HG02798 (cell line): ENCODE results near the gene PBLD.

Experiments used
- ATAC-seq: cut with Tn5 transposase; IDR thresholded peaks from one replicate; pipeline ENCODE4 v1.9.1; 2021; ENCODE audit warnings: mild to moderate bottlenecking; ENCODE audit not compliant: unreplicated experiment, poor library complexity

PBLD gene

DNA sequence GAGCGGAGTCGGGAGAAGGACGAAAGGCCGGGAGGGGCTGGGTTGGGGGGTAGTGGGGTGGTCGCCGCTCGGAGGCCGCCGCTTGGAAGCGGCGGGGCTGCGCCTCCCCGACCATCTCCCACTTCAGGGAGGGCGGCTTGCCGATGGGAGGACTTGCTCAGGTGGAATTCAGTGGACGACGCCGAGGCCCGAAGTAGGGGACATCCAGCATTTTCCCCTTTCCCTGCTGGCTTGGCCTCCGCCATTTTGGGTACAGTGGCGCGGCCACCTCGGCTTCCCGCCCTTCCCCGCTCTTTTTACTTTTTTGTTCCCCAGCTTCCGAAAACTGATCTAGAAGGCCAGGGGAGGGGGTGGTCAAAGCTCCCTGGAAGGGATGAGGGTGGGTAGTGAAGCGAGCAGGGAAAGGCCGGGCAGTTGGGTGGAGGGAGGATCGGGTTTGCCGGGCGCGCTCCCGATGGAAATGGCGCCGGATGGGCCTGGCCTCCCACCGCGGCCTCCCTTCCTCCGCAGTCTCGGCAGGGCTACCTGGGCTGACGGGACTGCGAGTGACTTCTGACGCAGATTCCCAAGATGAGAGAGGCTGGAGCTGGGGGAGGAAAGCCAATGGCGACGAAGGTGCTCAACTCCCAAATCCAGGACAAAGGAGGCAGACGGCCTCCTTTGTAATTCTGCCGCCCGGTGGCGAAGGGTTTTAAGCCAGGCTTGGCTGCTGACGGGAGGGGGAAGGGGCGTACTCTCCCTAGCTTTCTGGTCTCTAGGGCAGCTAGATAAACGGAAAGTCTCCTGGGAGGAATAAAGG lies at the start of gene PBLD:
TSS of gene PBLD (minus strand) at position 670 of the 799 bp plus-strand sequence. CDS start 26,084 bp downstream, outside the sequence.
- ATAC-seq: peak; percentile 22

GRCh38 chr10:68371604-68372003 lies 38.9 kb upstream of the PBLD start:
- ATAC-seq: no peak

- ATAC-seq: no peak
These were observed 34.4 kb upstream of the PBLD start for GRCh38 chr10:68367121-68367520.

GRCh38 chr10:68366600-68366999 lies 33.9 kb upstream of the PBLD start:
- no peak for ATAC-seq

DNA sequence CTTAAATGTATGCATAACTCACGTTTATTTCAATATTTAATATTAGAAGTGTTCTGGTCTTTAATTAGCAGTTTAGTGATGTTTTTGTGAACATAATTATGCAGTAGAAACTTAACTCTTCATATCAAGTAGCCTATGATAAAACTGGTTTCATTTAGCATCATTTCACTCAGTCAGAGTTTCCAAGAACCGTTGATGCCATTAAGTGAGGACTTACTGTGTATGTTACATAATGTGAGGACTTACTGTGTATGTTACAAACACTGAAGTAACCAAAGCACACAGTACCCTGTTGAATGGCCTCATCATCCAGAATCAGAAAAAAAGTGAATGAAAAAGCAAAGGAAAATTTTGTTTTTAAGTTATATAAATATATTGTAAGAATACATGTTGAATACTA lies 32.9 kb upstream of the PBLD start:
- ATAC-seq: no peak

- no peak for ATAC-seq
These were observed 31.6 kb upstream of the PBLD start for GRCh38 chr10:68364101-68364886.

DNA sequence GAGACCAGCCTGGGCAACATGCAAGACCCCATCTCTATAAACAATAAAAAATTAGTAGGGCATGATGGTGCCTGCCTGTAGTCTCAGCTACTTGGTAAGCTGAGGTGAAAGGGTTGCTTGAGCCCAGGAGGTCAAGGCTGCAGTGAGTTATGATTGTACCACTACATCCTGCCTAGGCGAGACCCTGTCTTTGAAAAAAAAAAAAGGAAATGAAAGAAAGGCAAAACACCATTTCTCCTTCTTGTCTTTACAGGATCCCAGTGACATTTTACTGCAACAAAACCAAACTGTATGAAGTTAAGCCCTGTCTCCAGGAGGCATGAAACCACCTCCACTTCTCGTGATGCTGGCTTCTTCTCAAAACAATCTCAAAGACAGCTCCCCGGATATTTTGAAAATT lies 29.9 kb upstream of the PBLD start:
- ATAC-seq: no peak

DNA sequence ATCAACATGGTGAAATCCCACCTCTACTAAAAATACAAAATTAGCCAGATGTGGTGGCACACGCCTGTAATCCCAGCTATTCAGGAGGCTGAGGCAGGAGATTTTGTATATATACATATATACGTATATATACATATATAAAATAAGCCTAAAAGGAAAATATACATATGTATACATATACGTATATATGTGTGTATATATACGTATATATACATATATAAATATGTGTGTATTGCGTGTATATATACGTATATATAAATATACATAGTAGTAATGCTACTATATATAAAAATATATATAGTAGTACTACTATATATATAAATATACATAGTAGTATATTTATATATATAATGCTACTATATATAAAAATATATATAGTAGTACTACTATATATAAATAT lies 26.5 kb upstream of the PBLD start:
- no peak for ATAC-seq

DNA sequence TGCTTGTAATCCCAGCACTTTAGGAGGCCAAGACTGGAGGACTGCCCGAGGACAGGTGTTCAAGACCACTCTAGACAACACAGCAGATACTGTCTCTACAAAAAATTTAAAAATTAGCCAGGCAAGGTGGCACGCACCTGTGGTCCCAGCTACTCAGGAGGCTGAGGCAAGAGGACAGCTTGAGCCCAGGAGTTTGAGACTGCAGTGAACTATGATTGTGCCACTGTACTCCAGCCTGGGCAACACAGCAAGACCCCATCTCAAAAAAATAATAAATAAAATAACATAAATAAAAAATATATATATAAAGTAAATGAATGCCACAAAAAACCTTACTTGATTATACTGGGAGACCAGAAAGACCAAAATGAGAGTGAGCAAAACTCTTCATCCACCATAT lies 20.8 kb upstream of the PBLD start:
- no peak for ATAC-seq

DNA sequence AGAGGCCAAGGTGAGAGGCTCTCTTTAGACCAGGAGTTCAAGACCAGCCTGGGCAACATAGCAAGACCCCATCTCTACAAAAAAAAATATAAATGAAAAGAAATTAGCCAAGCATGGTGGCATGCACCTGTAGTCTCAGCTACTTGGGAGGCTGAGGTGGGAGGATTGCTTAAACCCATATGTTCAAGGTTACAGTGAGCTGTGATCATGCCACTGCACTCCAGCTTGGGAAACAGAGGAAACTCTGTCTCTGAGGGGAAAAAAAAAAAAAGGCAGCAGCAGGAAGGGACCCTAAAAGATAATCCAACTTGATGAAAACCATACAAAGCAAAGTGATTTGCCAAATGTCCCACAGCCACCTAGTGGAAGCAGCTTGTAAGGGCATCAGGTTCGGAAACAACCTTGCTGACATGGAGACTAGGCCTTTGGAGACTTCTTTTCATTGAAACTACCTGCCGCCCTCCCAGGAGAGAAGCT lies 15.6 kb upstream of the PBLD start:
- ATAC-seq: no peak

DNA sequence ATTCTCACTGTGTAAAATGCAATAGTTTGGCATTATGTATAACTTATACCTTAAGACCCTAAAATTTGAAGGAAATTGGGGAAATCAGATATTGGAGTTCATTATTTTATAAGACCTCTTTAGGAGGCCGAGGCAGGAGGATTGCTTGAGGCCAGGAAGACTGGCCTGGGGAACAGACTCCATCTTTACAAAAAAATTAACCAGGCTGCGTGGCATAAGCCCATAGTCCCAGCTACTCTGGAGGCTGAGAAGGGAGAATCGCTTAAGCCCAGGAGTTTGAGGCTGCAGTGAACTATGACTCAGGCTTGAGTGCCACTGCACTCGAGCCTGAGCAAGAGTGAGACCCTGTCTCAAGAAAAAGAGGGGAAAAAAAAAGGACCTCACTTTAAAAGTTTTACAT lies 14.0 kb upstream of the PBLD start:
- ATAC-seq: no peak

- no peak for ATAC-seq
These were observed 12.9 kb upstream of the PBLD start for GRCh38 chr10:68345621-68346020.

DNA sequence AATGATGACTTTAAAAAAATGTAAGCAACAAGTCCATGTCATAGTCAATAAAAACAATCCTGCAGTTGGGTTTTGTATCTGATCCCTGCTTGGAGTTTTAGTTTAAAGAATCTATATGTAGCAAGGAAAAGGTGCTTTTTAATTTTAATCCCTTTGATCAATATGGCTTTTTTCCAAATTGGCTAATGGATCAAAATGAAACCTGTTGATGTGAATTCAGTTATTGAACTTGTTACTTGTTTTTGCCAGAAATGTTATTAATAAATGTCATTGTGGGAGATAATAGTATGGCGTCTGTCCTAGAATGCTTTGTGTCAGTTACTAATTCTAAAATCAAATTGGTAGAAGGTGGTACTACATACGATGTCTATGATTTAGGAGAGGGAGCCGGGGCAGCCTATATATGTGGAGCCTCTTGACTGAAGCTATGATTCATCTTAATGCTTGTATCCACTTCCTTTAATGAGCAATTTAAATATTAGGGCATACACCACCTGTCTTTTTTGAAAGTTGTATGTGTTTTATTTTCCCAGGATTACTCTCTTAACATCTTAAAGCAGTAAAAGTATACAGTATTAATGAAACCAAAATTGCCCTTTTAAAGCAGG lies 10.3 kb upstream of the PBLD start:
- ATAC-seq: no peak

DNA sequence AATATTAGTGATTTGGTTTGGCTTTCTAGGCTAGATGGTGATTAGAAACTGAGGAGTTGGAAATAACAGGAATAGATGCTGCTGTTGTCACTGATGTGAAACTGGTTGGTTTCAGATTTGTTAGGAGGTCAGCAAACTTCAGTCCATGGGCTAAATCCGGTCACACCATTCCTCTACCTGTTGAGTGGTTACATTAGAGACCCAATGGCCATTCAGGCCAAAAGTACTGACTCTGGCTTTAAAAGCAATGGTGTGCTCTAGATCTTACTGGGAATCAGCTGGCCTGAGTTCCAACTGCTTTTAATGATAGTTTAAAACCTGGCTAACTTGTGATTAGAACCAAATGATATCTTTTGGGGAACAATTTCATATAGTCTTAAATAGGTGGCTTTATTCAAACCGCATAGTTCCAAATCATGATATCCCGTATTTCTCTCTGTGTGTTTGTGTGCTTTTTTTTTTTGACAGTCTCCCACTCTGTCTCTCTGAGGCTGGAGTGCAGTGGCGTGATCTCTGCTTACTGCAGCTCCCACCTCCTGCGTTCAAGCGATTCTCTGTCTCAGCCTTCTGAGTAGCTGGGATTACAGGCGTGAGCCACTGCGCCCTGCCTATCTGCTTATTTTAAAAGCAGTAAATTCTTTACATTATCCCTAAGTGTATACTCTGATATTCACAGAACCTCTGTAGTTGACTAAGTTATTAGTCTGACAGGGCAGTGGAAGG lies 7.8 kb upstream of the PBLD start:
- ATAC-seq: no peak

- ATAC-seq: no peak
These were observed 4.1 kb upstream of the PBLD start for GRCh38 chr10:68336754-68337351.

DNA sequence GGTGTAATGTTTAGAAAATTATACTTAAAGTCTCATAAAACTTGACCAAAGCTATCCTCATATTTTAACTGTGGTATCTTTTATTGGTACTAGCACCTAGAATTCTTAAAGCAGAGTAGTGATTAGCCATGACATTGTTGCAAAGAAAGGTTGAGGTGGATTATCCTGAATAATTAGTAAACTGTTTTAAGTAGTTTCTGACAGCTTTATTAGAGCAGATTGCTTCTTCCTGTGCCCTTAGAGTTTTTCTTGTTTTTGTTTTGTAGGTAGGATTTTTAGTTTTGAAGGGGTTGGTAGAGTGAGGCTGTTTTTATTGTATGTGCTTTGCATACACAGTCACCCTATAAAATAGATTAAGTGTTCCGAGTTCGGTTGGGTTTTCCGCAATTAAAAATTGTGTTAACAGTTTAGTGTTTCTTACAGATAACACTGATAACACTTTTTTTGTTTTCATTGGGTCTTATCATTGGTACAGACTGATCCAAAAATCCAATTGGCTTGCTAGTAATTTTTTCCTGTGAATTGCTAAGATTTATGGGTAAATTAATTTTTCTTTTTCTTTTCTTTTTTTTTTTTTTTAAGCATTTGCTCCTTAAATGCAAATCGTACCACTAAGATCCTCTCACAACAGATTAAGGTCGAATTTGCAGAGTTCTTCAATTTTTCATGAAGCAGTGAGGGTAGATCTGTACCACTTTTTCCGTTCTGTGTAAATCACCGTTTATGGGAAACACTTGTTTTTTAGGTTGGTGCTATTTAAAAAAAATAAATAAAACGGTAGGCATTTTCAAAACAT lies 2.1 kb upstream of the PBLD start:
- ATAC-seq: no peak

- no peak for ATAC-seq
These were observed 1.0 kb upstream of the PBLD start for GRCh38 chr10:68333440-68334431.

DNA sequence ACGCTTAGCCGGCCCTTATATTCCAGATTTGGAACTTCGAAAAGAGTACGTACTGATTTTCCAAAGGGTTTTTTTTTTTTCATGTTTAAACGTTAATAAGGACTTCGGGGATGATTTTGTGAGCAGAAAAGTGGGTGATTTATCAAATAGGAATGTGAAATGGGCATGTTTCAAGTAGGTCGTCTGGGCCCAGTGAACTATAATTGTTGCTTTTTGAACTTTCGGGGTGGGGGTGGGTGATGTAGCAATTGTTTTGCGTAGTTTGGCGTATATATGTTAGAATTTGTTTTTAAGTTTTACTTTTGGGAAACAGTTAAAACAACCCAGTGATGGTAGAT lies 299 bp upstream of the PBLD start:
- ATAC-seq: no peak
